ENCODE data around the gene RGS3.

RGS3 gene

GRCh38 chr9:113600871-113601614 is 137.5 kb downstream of the RGS3 start:
- DNase-seq (ENCODE audit: low read depth), result no peak

GRCh38 chr9:113601656-113602055 is 138.1 kb downstream of the RGS3 start:
- DNase-seq (ENCODE audit: low read depth), result no peak

GRCh38 chr9:113602126-113603047 is 138.9 kb downstream of the RGS3 start:
- DNase-seq (ENCODE audit: low read depth), result no peak

- DNase-seq (ENCODE audit: low read depth), result no peak
Observed at GRCh38 chr9:113603048-113603375, 139.5 kb downstream of the RGS3 start.

GRCh38 chr9:113603773-113604172 is 140.2 kb downstream of the RGS3 start:
- no peak for DNase-seq (ENCODE audit: low read depth)

- DNase-seq (ENCODE audit: low read depth), result no peak
Observed at GRCh38 chr9:113604393-113604792, 140.9 kb downstream of the RGS3 start.

GRCh38 chr9:113606510-113606909 is 143.0 kb downstream of the RGS3 start:
- no peak for DNase-seq (ENCODE audit: low read depth)

- DNase-seq (ENCODE audit: low read depth), result no peak
Observed at GRCh38 chr9:113608082-113608685, 144.7 kb downstream of the RGS3 start.

GRCh38 chr9:113609562-113610318 is 146.2 kb downstream of the RGS3 start:
- DNase-seq (ENCODE audit: low read depth), result no peak

GRCh38 chr9:113611461-113612215 is 148.1 kb downstream of the RGS3 start:
- DNase-seq (ENCODE audit: low read depth), result no peak

- no peak for DNase-seq (ENCODE audit: low read depth)
Observed at GRCh38 chr9:113612216-113612747, 148.8 kb downstream of the RGS3 start.

- DNase-seq (ENCODE audit: low read depth), result no peak
Observed at GRCh38 chr9:113612828-113613227, 149.3 kb downstream of the RGS3 start.

GRCh38 chr9:113613815-113614413 is 150.4 kb downstream of the RGS3 start:
- DNase-seq (ENCODE audit: low read depth), result no peak

GRCh38 chr9:113614843-113615648 is 151.5 kb downstream of the RGS3 start:
- DNase-seq (ENCODE audit: low read depth), result no peak

- DNase-seq (ENCODE audit: low read depth), result no peak
Observed at GRCh38 chr9:113616116-113616515, 152.6 kb downstream of the RGS3 start.

- DNase-seq (ENCODE audit: low read depth), result no peak
Observed at GRCh38 chr9:113616621-113617496, 153.3 kb downstream of the RGS3 start.

GRCh38 chr9:113617550-113617949 is 154.0 kb downstream of the RGS3 start:
- no peak for DNase-seq (ENCODE audit: low read depth)

- no peak for DNase-seq (ENCODE audit: low read depth)
Observed at GRCh38 chr9:113618836-113619490, 155.4 kb downstream of the RGS3 start.
